Glomerular visceral epithelial cell (primary cell): Measurements from ENCODE around the gene USP43.

Experiments
- DNase-seq: peaks from one replicate; pipeline ENCODE4 v3.0.0-alpha.2; 2016; ENCODE audit errors: extremely low spot score

Gene USP43

GRCh38 chr17:9707948-9708347 lies 62.6 kb downstream of the USP43 start:
- DNase-seq: no peak

- no peak for DNase-seq
Measured at GRCh38 chr17:9714801-9715200, 69.5 kb downstream of the USP43 start.

- no peak for DNase-seq
Measured at GRCh38 chr17:9715503-9716016, 70.2 kb downstream of the USP43 start.

GRCh38 chr17:9725575-9725974 lies 80.3 kb downstream of the USP43 start:
- no peak for DNase-seq

- no peak for DNase-seq
Measured at GRCh38 chr17:9726291-9726690, 81.0 kb downstream of the USP43 start.

- DNase-seq: no peak
Measured at GRCh38 chr17:9728005-9728404, 82.7 kb downstream of the USP43 start.

GRCh38 chr17:9728564-9728963 lies 83.2 kb downstream of the USP43 start:
- DNase-seq: no peak

GRCh38 chr17:9729034-9729650 lies 83.8 kb downstream of the USP43 start:
- peak; percentile 57 for DNase-seq

- DNase-seq: peak; percentile 52
Measured at GRCh38 chr17:9729735-9730420, 84.6 kb downstream of the USP43 start.

- no peak for DNase-seq
Measured at GRCh38 chr17:9750524-9750923, 105.2 kb downstream of the USP43 start.

- no peak for DNase-seq
Measured at GRCh38 chr17:9755083-9755482, 109.8 kb downstream of the USP43 start.

GRCh38 chr17:9760266-9760665 lies 114.9 kb downstream of the USP43 start:
- DNase-seq: no peak

GRCh38 chr17:9763643-9764042 lies 118.3 kb downstream of the USP43 start:
- DNase-seq: no peak

- no peak for DNase-seq
Measured at GRCh38 chr17:9765322-9765721, 120.0 kb downstream of the USP43 start.

GRCh38 chr17:9766970-9767369 lies 121.7 kb downstream of the USP43 start:
- DNase-seq: no peak

- DNase-seq: no peak
Measured at GRCh38 chr17:9767432-9767991, 122.2 kb downstream of the USP43 start.

- DNase-seq: peak; percentile 44
Measured at GRCh38 chr17:9768381-9768934, 123.1 kb downstream of the USP43 start.

- no peak for DNase-seq
Measured at GRCh38 chr17:9769036-9769695, 123.8 kb downstream of the USP43 start.

- no peak for DNase-seq
Measured at GRCh38 chr17:9771465-9771864, 126.1 kb downstream of the USP43 start.

GRCh38 chr17:9772658-9773057 lies 127.3 kb downstream of the USP43 start:
- DNase-seq: no peak

GRCh38 chr17:9776911-9777310 lies 131.6 kb downstream of the USP43 start:
- DNase-seq: no peak
